ENCODE measurements around the gene ZNF687. TPM values are rescaled to one million over a fixed set of nuclear protein-coding genes. Genes with fewer than 3 reads are reported as not detected.

Gene ZNF687
- total RNA-seq, 1 donor from 2014 or later, result 39.9 TPM

DNA sequence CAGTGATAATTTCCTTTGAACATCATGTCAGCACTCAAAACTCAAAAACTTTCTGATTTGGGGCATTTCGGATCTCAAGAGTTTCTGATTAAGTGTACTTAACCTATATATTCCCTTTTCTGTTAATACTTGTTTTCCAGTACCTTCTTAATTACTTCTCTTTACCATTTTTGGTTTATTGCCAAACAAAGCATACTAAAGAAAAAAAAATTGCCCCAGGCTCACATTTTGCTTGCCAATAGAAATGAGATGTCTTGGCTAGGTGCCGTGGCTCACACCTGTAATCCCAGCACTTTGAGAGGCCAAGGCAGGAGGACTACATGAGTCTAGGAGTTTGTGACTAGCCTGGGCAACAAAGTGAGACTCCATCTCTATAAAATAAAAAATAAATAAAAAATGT is 22.7 kb upstream of the ZNF687 start:
- H3K4me1 Mint-ChIP-seq, result peaks cover 22% of the 10 kb centered on the region
- H3K9me3 Mint-ChIP-seq, result peaks cover 2% of the 10 kb centered on the region
- TF ChIP-seq, protein P1, sequence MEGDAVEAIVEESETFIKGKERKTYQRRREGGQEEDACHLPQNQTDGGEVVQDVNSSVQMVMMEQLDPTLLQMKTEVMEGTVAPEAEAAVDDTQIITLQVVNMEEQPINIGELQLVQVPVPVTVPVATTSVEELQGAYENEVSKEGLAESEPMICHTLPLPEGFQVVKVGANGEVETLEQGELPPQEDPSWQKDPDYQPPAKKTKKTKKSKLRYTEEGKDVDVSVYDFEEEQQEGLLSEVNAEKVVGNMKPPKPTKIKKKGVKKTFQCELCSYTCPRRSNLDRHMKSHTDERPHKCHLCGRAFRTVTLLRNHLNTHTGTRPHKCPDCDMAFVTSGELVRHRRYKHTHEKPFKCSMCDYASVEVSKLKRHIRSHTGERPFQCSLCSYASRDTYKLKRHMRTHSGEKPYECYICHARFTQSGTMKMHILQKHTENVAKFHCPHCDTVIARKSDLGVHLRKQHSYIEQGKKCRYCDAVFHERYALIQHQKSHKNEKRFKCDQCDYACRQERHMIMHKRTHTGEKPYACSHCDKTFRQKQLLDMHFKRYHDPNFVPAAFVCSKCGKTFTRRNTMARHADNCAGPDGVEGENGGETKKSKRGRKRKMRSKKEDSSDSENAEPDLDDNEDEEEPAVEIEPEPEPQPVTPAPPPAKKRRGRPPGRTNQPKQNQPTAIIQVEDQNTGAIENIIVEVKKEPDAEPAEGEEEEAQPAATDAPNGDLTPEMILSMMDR (conservative IDR thresholded peaks at IDR 0.05), result no peak
- no peak for DNase-seq (ENCODE audit: low read depth, low spot score)
- peaks cover 5% of the 10 kb centered on the region for H3K36me3 Mint-ChIP-seq (ENCODE audit: low read depth)
- H3K4me3 Mint-ChIP-seq, result no peak overlapping the region
- H3K27me3 Mint-ChIP-seq (ENCODE audit: low read depth), result peaks cover 3% of the 10 kb centered on the region
- H3K27ac Mint-ChIP-seq (ENCODE audit: unreplicated experiment), result no peak overlapping the region

DNA sequence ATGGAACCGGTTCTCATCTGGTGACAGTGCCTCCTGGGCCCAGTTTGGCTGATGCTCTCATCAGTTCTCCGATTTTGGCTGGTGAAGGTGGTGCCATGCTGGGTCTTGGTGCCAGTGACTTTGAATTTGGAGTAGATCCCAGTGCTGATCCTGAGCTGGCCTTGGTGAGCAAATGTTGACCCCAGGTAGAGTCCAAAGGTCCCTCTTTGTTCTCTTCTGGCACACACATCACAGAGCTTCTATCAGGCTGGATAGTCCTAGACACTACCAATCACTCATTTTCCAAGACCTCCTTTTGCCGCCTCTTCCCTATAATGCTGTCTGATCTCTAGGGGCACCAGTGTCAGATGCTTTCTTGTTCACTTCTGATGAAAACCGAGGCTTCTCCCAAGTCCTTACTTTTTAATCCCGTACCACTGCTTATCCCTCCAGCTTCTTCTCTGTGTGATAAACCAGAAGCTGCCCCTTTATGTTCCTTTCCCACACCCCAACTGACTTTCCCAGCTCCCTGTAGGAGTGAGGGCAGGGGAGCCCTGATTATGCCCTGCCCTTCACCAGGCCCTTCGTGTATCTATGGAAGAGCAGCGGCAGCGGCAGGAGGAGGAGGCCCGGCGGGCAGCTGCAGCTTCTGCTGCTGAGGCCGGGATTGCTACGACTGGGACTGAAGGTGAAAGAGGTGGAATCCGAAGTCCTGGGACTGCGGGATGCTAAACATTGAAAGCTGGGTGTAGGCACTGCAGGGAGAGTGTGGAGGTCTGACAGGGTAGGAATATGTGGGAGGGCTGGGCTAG is 16.5 kb upstream of the ZNF687 start:
- Mint-ChIP-seq H3K36me3 (ENCODE audit: low read depth) (peaks cover 11% of the 10 kb centered on the region), H3K27me3 (ENCODE audit: low read depth) (no peaks in the 10 kb centered on the region), H3K9me3 (no peaks in the 10 kb centered on the region), H3K27ac (ENCODE audit: unreplicated experiment) (peak overlapping the region; percentile 64), H3K4me1 (no peaks in the 10 kb centered on the region), H3K4me3 (no peak overlapping the region)
- TF ChIP-seq, protein P1 (conservative IDR thresholded peaks at IDR 0.05), result no peak
- DNase-seq (ENCODE audit: low read depth, low spot score), result no peak

DNA sequence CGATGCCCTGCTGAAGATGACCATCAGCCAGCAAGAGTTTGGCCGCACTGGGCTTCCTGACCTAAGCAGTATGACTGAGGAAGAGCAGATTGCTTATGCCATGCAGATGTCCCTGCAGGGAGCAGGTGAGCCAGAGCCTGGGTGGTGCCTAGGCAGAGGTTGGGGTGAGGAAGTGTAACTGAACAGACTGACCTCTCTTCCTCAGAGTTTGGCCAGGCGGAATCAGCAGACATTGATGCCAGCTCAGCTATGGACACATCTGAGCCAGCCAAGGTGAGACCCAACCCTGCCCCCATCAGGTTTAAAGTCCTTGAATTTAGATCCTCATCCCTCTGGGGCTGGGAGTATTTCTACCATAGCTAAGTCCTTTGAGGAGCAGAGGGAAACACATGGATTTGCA is 15.8 kb upstream of the ZNF687 start:
- H3K27me3 Mint-ChIP-seq (ENCODE audit: low read depth), result no peaks in the 10 kb centered on the region

DNA sequence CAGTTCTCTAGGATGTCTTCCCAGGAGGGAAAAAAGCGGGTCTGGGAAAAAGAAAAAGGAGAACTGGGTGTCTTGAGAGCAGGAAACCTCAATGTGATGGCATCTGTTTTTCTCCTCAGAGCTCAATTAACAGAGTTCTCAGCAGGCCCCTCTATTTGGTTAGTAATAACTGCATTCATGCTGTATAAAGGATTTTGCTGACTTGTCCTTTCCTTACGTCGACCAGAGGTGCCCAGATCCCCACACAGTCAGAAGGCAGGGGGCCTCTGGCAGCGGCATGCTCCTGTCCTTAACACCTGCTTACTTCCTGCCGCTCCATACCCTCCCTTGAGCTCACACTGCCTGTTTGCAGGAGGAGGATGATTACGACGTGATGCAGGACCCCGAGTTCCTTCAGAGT is 15.3 kb upstream of the ZNF687 start:
- TF ChIP-seq, protein P1 (conservative IDR thresholded peaks at IDR 0.05), result no peak
- peaks cover 15% of the 10 kb centered on the region for H3K36me3 Mint-ChIP-seq (ENCODE audit: low read depth)
- no peaks in the 10 kb centered on the region for H3K4me1 Mint-ChIP-seq

More for the DNA sequence above, 15.8 kb upstream of the ZNF687 start:
- Mint-ChIP-seq H3K27ac (ENCODE audit: unreplicated experiment) (no peak overlapping the region), H3K36me3 (ENCODE audit: low read depth) (peaks cover 13% of the 10 kb centered on the region), H3K4me1 (no peaks in the 10 kb centered on the region), H3K4me3 (no peak overlapping the region), H3K9me3 (no peaks in the 10 kb centered on the region)
- no peak for DNase-seq (ENCODE audit: low read depth, low spot score)
- TF ChIP-seq, protein P1 (conservative IDR thresholded peaks at IDR 0.05), result no peak

DNA sequence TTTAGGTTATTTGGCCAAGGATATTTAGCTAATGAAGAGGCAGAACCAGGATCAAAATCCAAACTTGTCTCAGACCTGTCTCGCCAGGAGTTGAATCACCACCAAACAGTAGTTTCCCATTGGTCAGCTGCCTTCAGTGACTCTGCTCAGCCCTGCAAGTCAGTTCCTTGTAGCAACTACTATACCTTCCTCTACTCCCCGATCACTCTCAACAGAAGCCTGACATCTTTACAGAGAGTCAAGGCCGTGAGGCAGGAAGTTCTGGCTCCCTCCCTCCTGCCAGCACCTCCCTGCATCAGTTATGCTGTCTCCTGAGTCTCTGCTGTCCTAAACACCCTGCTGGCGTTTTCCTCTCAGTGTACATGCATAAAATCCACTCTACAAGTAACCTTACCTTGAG is 14.3 kb upstream of the ZNF687 start:
- H3K36me3 Mint-ChIP-seq (ENCODE audit: low read depth), result peaks cover 19% of the 10 kb centered on the region
- H3K27me3 Mint-ChIP-seq (ENCODE audit: low read depth), result no peaks in the 10 kb centered on the region
- DNase-seq (ENCODE audit: low read depth, low spot score), result no peak
- TF ChIP-seq, protein P1 (conservative IDR thresholded peaks at IDR 0.05), result no peak
- no peaks in the 10 kb centered on the region for H3K9me3 Mint-ChIP-seq
- no peaks in the 10 kb centered on the region for H3K4me1 Mint-ChIP-seq
- H3K27ac Mint-ChIP-seq (ENCODE audit: unreplicated experiment), result no peak overlapping the region
- H3K4me3 Mint-ChIP-seq, result no peak overlapping the region

More for the DNA sequence above, 15.3 kb upstream of the ZNF687 start:
- Mint-ChIP-seq H3K27ac (ENCODE audit: unreplicated experiment) (no peak overlapping the region), H3K9me3 (no peaks in the 10 kb centered on the region), H3K4me3 (no peak overlapping the region), H3K27me3 (ENCODE audit: low read depth) (no peaks in the 10 kb centered on the region)
- no peak for DNase-seq (ENCODE audit: low read depth, low spot score)

All from neural crest cell (in vitro differentiated cells).